WTC11 (cell line): Measurements from ENCODE around the gene C16orf74. TPM values are rescaled to one million over a fixed set of nuclear protein-coding genes. Genes with fewer than 3 reads are reported as not detected.

ENCODE experiments used
- ATAC-seq: fragments of 200-7000 bp; cut with Tn5 transposase; 2 replicates; pipeline ENCODE4 v1.10.0; 2021; ENCODE audit warnings: mild to moderate bottlenecking, moderate library complexity
- CTCF ChIA-PET: fragments of 300-600 bp; sonication (Branson Sonifier 250); formaldehyde crosslinking; loops from one replicate; lab custom pipeline; 2021; ENCODE audit warnings: antibody characterized with exemption; lab: Charles Lee
- POLR2A ChIA-PET: fragments of 350-600 bp; sonication (Branson Sonifier 250); formaldehyde crosslinking; loops from one replicate; lab custom pipeline; 2021; ENCODE audit warnings: antibody characterized with exemption; lab: Charles Lee
- DNase-seq: peaks from one replicate; pipeline ENCODE4 v3.0.0; 2021; ENCODE audit warnings: low spot score
- H3K27ac Mint-ChIP-seq: 2 replicates; pipeline ENCODE4 v1.8.0; 2021; ENCODE audit warnings: mixed read lengths
- H3K27me3 Mint-ChIP-seq: 2 replicates; pipeline ENCODE4 v1.8.0; 2021; ENCODE audit warnings: low read depth, mild to moderate bottlenecking, moderate library complexity, mixed read lengths
- H3K36me3 Mint-ChIP-seq: 2 replicates; pipeline ENCODE4 v1.8.0; 2021; ENCODE audit warnings: mixed read lengths
- H3K4me1 Mint-ChIP-seq: 2 replicates; pipeline ENCODE4 v1.8.0; 2022; ENCODE audit warnings: mixed read lengths
- H3K4me3 Mint-ChIP-seq: 2 replicates; pipeline ENCODE4 v1.8.0; 2021; ENCODE audit warnings: mild to moderate bottlenecking, moderate library complexity, mixed read lengths
- H3K9me3 Mint-ChIP-seq: 2 replicates; pipeline ENCODE4 v1.8.0; 2021; ENCODE audit warnings: mixed read lengths
- CBFB ChIP-seq: sonication (generic); formaldehyde crosslinking; IDR thresholded peaks from 2 replicates; pipeline ENCODE4 v1.8.1; 2022; ENCODE audit warnings: mild to moderate bottlenecking, low read depth, missing genetic modification reagents
- CREB1 ChIP-seq: sonication (generic); formaldehyde crosslinking; IDR thresholded peaks from 2 replicates; pipeline ENCODE4 v1.8.0; 2023; ENCODE audit warnings: mild to moderate bottlenecking, missing genetic modification reagents
- ETV6 ChIP-seq: sonication (generic); formaldehyde crosslinking; IDR thresholded peaks from 2 replicates; pipeline ENCODE4 v1.8.1; 2022; ENCODE audit warnings: mild to moderate bottlenecking, missing genetic modification reagents
- FOXP1 ChIP-seq: sonication (generic); formaldehyde crosslinking; IDR thresholded peaks from 2 replicates; pipeline ENCODE4 v1.8.0; 2022; ENCODE audit warnings: missing genetic modification reagents, mild to moderate bottlenecking, moderate library complexity, borderline replicate concordance
- GABPB1 ChIP-seq: sonication (generic); formaldehyde crosslinking; IDR thresholded peaks from 2 replicates; pipeline ENCODE4 v1.8.1; 2023; ENCODE audit warnings: mild to moderate bottlenecking, missing genetic modification reagents
- JUN ChIP-seq: sonication (generic); formaldehyde crosslinking; IDR thresholded peaks from 2 replicates; pipeline ENCODE4 v1.8.0; 2023; ENCODE audit warnings: mild to moderate bottlenecking, missing genetic modification reagents
- NR1H2 ChIP-seq: sonication (generic); formaldehyde crosslinking; IDR thresholded peaks from 2 replicates; pipeline ENCODE4 v1.9.0; 2021; ENCODE audit warnings: mild to moderate bottlenecking, moderate library complexity, missing genetic modification reagents
- NR2C2 ChIP-seq: sonication (generic); formaldehyde crosslinking; IDR thresholded peaks from 2 replicates; pipeline ENCODE4 v1.8.0; 2022; ENCODE audit warnings: mild to moderate bottlenecking, missing genetic modification reagents
- PREB ChIP-seq: sonication (generic); formaldehyde crosslinking; IDR thresholded peaks from 2 replicates; pipeline ENCODE4 v1.8.1; 2022; ENCODE audit warnings: mild to moderate bottlenecking, missing genetic modification reagents, moderate library complexity, borderline replicate concordance
- ZNF121 ChIP-seq: sonication (generic); formaldehyde crosslinking; IDR thresholded peaks from 2 replicates; pipeline ENCODE4 v1.8.0; 2023; ENCODE audit warnings: missing genetic modification reagents
- ZNF416 ChIP-seq: fragments of 250-450 bp; sonication (Bioruptor Pico); IDR thresholded peaks from 2 replicates; pipeline ENCODE4 v1.9.0; 2021; ENCODE audit warnings: mild to moderate bottlenecking, inconsistent platforms
- ZNF423 ChIP-seq: fragments of 250-450 bp; sonication (Bioruptor Pico); IDR thresholded peaks from 2 replicates; pipeline ENCODE4 v2.1.2; 2022; ENCODE audit warnings: mild to moderate bottlenecking, moderate library complexity
- total RNA-seq: library from RNA; stranded (reverse); gene quantifications from 3 replicates; pipeline ENCODE4 v1.2.3, GENCODE V29; 2021
- TF ChIP-seq, protein P1 (sequence below): fragments of 250-450 bp; sonication (Bioruptor Pico); IDR thresholded peaks from 2 replicates; pipeline ENCODE4 v1.9.0; 2021; ENCODE audit warnings: mild to moderate bottlenecking, borderline replicate concordance
- TF ChIP-seq, protein P2 (sequence below): fragments of 250-450 bp; sonication (Bioruptor Pico); IDR thresholded peaks from 2 replicates; pipeline ENCODE4 v2.1.2; 2022; ENCODE audit warnings: mild to moderate bottlenecking, moderate library complexity
- TF ChIP-seq, protein P3 (sequence below): sonication (generic); formaldehyde crosslinking; conservative IDR thresholded peaks from 2 replicates; pipeline ENCODE4 v1.8.1; 2022; ENCODE audit warnings: mild to moderate bottlenecking, missing genetic modification reagents

C16orf74 gene
- total RNA-seq, 1 experiment from 2014 or later, result 8.3 TPM

DNA sequence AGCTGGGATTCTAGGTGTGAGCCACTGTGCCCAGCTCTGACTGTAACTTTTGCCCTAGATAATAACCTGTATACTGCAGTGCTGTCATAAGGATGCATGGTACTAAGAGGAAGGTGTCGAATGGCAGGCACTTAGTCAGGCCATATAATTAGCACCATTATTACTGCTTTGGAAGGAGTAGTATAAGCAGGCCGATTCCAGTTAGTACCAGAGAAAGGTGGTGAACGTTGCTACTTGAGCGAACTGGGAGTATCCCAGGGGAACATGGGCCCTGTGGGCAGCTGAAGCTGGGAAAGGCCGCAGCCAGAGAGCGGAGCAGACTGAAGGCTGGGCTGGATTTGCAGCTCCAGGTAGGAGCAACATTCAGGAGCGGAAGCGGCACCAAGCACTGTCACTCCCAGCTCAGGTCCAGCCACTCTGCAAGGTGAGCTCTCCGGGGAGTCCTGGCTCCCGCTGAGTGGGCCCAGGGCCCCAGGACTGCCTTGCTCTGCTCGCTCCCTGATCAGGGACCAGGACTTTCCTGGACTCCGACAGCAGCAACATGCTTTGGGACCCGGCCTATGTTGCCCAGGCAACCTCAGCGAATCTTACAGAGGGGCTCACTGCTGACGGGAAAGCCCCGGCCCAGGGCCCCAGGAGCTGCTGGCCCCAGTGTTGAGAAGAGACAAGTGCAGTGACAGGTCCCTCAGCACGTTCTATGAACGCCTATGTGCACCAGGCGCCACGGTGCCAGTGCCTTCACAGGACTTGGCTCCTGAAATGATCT, 28.6 kb downstream of the C16orf74 start (continued):
- TF ChIP-seq, protein P1, sequence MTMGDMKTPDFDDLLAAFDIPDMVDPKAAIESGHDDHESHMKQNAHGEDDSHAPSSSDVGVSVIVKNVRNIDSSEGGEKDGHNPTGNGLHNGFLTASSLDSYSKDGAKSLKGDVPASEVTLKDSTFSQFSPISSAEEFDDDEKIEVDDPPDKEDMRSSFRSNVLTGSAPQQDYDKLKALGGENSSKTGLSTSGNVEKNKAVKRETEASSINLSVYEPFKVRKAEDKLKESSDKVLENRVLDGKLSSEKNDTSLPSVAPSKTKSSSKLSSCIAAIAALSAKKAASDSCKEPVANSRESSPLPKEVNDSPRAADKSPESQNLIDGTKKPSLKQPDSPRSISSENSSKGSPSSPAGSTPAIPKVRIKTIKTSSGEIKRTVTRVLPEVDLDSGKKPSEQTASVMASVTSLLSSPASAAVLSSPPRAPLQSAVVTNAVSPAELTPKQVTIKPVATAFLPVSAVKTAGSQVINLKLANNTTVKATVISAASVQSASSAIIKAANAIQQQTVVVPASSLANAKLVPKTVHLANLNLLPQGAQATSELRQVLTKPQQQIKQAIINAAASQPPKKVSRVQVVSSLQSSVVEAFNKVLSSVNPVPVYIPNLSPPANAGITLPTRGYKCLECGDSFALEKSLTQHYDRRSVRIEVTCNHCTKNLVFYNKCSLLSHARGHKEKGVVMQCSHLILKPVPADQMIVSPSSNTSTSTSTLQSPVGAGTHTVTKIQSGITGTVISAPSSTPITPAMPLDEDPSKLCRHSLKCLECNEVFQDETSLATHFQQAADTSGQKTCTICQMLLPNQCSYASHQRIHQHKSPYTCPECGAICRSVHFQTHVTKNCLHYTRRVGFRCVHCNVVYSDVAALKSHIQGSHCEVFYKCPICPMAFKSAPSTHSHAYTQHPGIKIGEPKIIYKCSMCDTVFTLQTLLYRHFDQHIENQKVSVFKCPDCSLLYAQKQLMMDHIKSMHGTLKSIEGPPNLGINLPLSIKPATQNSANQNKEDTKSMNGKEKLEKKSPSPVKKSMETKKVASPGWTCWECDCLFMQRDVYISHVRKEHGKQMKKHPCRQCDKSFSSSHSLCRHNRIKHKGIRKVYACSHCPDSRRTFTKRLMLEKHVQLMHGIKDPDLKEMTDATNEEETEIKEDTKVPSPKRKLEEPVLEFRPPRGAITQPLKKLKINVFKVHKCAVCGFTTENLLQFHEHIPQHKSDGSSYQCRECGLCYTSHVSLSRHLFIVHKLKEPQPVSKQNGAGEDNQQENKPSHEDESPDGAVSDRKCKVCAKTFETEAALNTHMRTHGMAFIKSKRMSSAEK (CRISPR knock-in tag), result no peak
- no peak for TF ChIP-seq CBFB
- TF ChIP-seq, protein P2, sequence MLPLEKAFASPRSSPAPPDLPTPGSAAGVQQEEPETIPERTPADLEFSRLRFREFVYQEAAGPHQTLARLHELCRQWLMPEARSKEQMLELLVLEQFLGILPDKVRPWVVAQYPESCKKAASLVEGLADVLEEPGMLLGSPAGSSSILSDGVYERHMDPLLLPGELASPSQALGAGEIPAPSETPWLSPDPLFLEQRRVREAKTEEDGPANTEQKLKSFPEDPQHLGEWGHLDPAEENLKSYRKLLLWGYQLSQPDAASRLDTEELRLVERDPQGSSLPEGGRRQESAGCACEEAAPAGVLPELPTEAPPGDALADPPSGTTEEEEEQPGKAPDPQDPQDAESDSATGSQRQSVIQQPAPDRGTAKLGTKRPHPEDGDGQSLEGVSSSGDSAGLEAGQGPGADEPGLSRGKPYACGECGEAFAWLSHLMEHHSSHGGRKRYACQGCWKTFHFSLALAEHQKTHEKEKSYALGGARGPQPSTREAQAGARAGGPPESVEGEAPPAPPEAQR (CRISPR knock-in tag), result no peak
- no peak for TF ChIP-seq CREB1 (CRISPR knock-in tag)
- no peak for TF ChIP-seq FOXP1 (CRISPR knock-in tag)
- no peak for TF ChIP-seq NR1H2 (CRISPR knock-in tag)

DNA sequence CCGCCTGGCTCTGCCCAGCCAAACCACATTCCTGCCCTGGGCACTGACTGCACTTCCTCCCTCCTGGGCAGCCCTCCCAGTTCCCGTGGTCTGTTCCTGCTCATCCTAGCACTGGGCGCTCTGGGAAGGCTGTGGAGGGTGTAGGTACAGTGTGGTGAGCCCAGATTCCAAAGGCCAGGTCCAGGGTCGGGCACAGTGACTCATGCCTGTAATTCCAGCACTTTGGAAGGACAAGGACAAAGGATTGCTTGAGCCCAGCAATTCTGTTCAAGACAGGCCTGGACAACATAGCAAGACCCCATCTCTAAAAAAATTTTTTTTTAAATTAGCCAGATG, 30.6 kb downstream of the C16orf74 start:
- Mint-ChIP-seq H3K27ac (no peak overlapping the region), H3K4me3 (no peak overlapping the region), H3K4me1 (peaks cover 8% of the 10 kb centered on the region), H3K27me3 (peaks cover 8% of the 10 kb centered on the region), H3K9me3 (no peaks in the 10 kb centered on the region), H3K36me3 (no peaks in the 10 kb centered on the region)
- ATAC-seq, result no peak
- TF ChIP-seq JUN (CRISPR knock-in tag) (no peak), ZNF121 (CRISPR knock-in tag) (peak; percentile 58; the same call in 1 of the 2 replicates), PREB (CRISPR knock-in tag) (no peak)
- no peak for DNase-seq
- ChIA-PET POLR2A (no interaction called here), CTCF (interaction anchor here (0.7 to 2.0 kb wide), 4 partner anchors 14 to 199 kb away, joined by 3 to 4 read pairs (median 4); no protein-coding TSS in a partner anchor)

DNA sequence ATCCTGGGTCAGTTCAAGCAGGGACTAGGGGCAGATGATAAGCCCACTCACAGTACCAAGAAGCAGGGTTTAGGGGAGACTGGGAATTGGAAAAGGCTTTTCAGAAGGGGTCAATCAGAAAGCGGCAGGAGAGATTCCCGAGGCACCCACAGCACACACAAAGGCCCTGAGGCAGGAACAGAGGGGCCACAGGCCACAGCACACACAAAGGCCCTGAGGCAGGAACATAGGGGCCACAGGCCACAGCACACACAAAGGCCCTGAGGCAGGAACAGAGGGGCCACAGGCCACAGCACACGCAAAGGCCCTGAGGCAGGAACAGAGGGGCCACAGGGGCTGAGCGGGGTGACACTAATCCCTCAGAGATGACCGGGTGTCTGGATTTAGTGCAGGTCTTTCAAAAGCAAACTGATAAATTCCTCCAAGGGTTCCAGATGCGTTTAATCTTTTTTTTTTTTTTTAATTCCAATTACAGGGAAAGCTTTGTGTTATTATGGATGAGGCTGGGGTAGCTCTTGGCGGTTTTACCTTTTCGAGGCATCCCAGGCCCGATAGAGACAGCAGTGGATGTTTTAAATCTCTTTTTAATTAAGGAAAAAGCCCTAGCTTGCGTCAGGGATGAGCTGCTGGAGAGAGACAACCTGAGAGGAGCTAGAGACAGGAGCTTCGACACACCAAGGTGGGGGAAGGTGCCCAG, 31.1 kb downstream of the C16orf74 start:
- ChIA-PET CTCF (interaction anchor here (0.7 to 2.0 kb wide), 7 partner anchors 14 to 199 kb away, joined by 3 to 5 read pairs (median 4); no protein-coding TSS in a partner anchor), POLR2A (no interaction called here)

More for the DNA sequence above, 31.1 kb downstream of the C16orf74 start:
- ATAC-seq, result no peak
- DNase-seq, result no peak
- no peak overlapping the region for H3K27ac Mint-ChIP-seq
- TF ChIP-seq ETV6 (CRISPR knock-in tag), result no peak
- no peak for TF ChIP-seq GABPB1
- TF ChIP-seq NR2C2 (CRISPR knock-in tag), result no peak
- TF ChIP-seq, protein P3, sequence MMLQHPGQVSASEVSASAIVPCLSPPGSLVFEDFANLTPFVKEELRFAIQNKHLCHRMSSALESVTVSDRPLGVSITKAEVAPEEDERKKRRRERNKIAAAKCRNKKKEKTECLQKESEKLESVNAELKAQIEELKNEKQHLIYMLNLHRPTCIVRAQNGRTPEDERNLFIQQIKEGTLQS, result no peak
- TF ChIP-seq ZNF416 (CRISPR knock-in tag), result no peak
- no peak for TF ChIP-seq JUN (CRISPR knock-in tag)
- TF ChIP-seq ZNF423 (CRISPR knock-in tag), result no peak
- TF ChIP-seq, protein P2 (CRISPR knock-in tag), result no peak
- H3K4me1 Mint-ChIP-seq, result peaks cover 13% of the 10 kb centered on the region
- no peaks in the 10 kb centered on the region for H3K9me3 Mint-ChIP-seq
- peaks cover 13% of the 10 kb centered on the region for H3K27me3 Mint-ChIP-seq
- H3K4me3 Mint-ChIP-seq, result no peak overlapping the region
- no peaks in the 10 kb centered on the region for H3K36me3 Mint-ChIP-seq
